Body of pancreas (tissue), 4 donors: Measurements from ENCODE around the gene TXNDC5. TPM values are rescaled to one million over a fixed set of nuclear protein-coding genes. Genes with fewer than 3 reads are reported as not detected.

ENCODE experiments used
- ATAC-seq: fragments of 150-250 bp; one replicate; pipeline ENCODE4 v1.9.1; 2016
- DNase-seq, 4 donors: peaks; one replicate each; pipeline ENCODE4 v3.0.0-alpha.2; 2019
- H3K27ac ChIP-seq, 4 donors: fragments of 200-600 bp; sonication (generic); 1 replicate in 3 of 4; 2 replicates in 1 of 4; pipeline versions ENCODE4 v1.5.1 to v1.6.1; 2016 to 2019; ENCODE audit warnings: mild to moderate bottlenecking in 1 of 4, mixed read lengths in 1 of 4, moderate library complexity in 1 of 4
- H3K27me3 ChIP-seq, 2 donors: fragments of 200-600 bp; sonication (generic); one replicate each; pipeline ENCODE4 v1.6.0; 2016; ENCODE audit warnings: mild to moderate bottlenecking in 1 of 2
- H3K36me3 ChIP-seq, 2 donors: fragments of 200-600 bp; sonication (generic); replicated peaks in 1 of 2; 2 replicates each; pipeline ENCODE4 v1.5.1; 2016; ENCODE audit warnings: low read depth in 2 of 2; ENCODE audit not compliant: insufficient read depth in 1 of 2
- H3K4me1 ChIP-seq: fragments of 200-600 bp; sonication (generic); one replicate; pipeline ENCODE4 v1.6.0; 2016
- H3K4me3 ChIP-seq, 2 donors: fragments of 200-600 bp; sonication (generic); 1 replicate in 1 of 2; 2 replicates in 1 of 2; pipeline ENCODE4 v1.5.1; 2016 to 2019
- H3K9me3 ChIP-seq, 3 donors: fragments of 200-600 bp; sonication (generic); 1 replicate in 2 of 3; 2 replicates in 1 of 3; pipeline ENCODE4 v1.5.1; 2016
- POLR2A ChIP-seq, 3 donors: fragments of 450-650 bp; IDR thresholded peaks; one replicate each; pipeline ENCODE4 v1.6.1; 2016; ENCODE audit warnings: antibody characterized with exemption in 3 of 3, mild to moderate bottlenecking in 2 of 3
- WGBS, 2 donors: methylation state at CpG; one replicate each; pipeline ENCODE4 v1.1.5; 2017; 5-methylcytosine and 5-hydroxymethylcytosine counted together
- intact Hi-C: fragments of 100-400 bp; cut with DNase I; formaldehyde crosslinking; loops from one replicate; pipeline ENCODE4 v1.15.1; 2023
- total RNA-seq, 2 donors: library from RNA; depleted of rRNA; stranded (reverse); fragments of >200 nt; gene quantifications; one replicate each; pipeline ENCODE4 v1.1.0, GENCODE V29; 2016
- TF ChIP-seq, protein P1 (sequence below), 7 experiments: fragments of 450-650 bp in 4 of 7; fragments of 200-600 bp in 3 of 7; sonication (generic) in 3 of 7; IDR thresholded peaks; one replicate each; pipeline ENCODE4 v1.5.1; 2016 to 2019; ENCODE audit warnings: antibody characterized with exemption in 7 of 7

Gene TXNDC5
- total RNA-seq, 2 donors from 2014 or later = 104 to 112 TPM

DNA sequence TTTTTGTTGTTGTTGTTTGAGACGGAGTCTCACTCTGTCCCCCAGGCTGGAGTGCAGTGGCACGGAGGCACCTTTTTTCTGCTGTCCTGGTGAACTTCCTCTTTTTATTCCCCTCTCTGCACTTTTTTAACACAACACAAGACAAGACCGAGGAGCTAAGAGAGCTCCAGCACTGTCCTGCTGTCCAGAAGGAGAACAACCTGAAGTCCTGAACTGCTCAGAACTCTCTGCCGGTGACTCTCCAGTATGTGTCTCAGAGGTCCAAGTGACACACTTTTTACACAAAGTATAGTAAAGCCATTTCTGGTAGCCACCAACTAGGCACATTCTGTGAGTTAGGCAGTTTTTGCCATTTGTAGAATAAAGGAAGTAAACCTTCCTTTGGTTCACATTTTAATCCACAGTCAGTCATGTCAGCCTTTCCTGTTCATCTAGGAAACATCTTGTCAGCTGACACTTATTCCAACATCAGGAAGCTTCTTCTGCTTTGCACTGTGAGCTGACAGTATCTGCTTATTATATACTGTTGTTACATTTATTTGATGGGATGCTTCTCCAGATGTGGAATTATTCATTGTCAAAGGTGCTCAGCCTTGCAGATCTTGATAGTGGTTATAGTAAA lies 28.1 kb upstream of the TXNDC5 start:
- no peak for ATAC-seq
- H3K4me1 ChIP-seq = no peaks in the 10 kb centered on the region
- H3K27ac ChIP-seq = no peak overlapping the region
- WGBS, 2 donors = 80 to 85% methylated on average over 4 of the region's 4 CpGs
- H3K27me3 ChIP-seq = no peaks in the 10 kb centered on the region
- H3K9me3 ChIP-seq = no peaks in the 10 kb centered on the region
- intact Hi-C loops = no loop called here
- DNase-seq = no peak
- no peak overlapping the region for H3K4me3 ChIP-seq
- H3K36me3 ChIP-seq = no peaks in the 10 kb centered on the region
- no peak for TF ChIP-seq POLR2A (IDR thresholded peaks at IDR 0.05)

DNA sequence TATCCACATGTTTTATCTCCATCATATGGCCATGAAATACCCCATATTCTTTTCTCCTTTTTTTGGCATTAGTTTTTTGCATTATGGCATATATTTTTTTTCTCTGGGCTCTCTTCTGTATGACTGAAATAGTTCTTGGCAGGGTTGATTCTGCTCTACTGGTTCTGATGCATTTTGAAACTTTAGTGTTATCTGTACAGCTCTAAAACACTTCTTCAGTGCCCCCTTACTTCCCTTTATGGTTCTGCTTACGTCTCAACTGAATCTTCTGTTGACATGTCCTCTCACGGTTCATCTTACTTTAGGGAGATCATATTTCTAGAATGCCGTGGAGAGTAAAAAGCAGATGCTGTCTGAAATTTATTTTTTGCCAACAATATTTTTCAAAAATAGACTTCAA lies 23.2 kb upstream of the TXNDC5 start:
- no peaks in the 10 kb centered on the region for H3K4me1 ChIP-seq
- 63 to 73% methylated on average over 3 of the region's 3 CpGs for WGBS, 2 donors
- TF ChIP-seq, protein P1, sequence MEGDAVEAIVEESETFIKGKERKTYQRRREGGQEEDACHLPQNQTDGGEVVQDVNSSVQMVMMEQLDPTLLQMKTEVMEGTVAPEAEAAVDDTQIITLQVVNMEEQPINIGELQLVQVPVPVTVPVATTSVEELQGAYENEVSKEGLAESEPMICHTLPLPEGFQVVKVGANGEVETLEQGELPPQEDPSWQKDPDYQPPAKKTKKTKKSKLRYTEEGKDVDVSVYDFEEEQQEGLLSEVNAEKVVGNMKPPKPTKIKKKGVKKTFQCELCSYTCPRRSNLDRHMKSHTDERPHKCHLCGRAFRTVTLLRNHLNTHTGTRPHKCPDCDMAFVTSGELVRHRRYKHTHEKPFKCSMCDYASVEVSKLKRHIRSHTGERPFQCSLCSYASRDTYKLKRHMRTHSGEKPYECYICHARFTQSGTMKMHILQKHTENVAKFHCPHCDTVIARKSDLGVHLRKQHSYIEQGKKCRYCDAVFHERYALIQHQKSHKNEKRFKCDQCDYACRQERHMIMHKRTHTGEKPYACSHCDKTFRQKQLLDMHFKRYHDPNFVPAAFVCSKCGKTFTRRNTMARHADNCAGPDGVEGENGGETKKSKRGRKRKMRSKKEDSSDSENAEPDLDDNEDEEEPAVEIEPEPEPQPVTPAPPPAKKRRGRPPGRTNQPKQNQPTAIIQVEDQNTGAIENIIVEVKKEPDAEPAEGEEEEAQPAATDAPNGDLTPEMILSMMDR (IDR thresholded peaks at IDR 0.05) = no peak
- no peak for TF ChIP-seq POLR2A (IDR thresholded peaks at IDR 0.05)
- no peak overlapping the region for H3K27ac ChIP-seq
- no peaks in the 10 kb centered on the region for H3K27me3 ChIP-seq
- H3K36me3 ChIP-seq = no peaks in the 10 kb centered on the region
- no peaks in the 10 kb centered on the region for H3K9me3 ChIP-seq
- intact Hi-C loops = no loop called here
- DNase-seq (no peak), ATAC-seq (no peak)
- no peak overlapping the region for H3K4me3 ChIP-seq

DNA sequence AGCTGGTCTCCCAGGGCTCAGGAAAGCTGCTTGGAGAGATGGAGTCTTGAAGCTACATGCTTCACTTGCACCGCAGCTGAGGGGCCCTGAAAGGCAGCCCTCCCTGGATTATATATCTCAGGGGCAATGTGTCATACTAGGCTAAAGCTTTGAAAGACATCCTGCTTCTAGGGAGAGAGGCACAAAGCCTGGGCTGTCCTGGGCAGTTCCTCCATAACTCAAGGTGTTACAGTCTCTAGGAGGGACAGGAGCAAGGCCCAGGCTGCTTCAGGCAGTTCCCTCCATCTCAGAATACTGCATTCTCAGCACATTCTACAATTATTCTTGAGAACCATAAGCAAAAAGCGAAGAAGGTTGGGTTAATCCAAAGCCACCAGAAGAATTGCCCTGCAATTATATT lies 22.0 kb upstream of the TXNDC5 start:
- no peaks in the 10 kb centered on the region for H3K36me3 ChIP-seq
- H3K9me3 ChIP-seq = no peaks in the 10 kb centered on the region
- no peak for DNase-seq
- intact Hi-C loops = no loop called here
- no peaks in the 10 kb centered on the region for H3K4me1 ChIP-seq
- H3K27me3 ChIP-seq = no peaks in the 10 kb centered on the region
- ATAC-seq = no peak
- whole genome bisulfite sequencing, 2 donors = 64 to 75% methylated on average over 2 of the region's 2 CpGs
- TF ChIP-seq POLR2A (IDR thresholded peaks at IDR 0.05) = no peak
- TF ChIP-seq, protein P1 (IDR thresholded peaks at IDR 0.05) = no peak
- no peak overlapping the region for H3K27ac ChIP-seq
- H3K4me3 ChIP-seq = no peak overlapping the region

DNA sequence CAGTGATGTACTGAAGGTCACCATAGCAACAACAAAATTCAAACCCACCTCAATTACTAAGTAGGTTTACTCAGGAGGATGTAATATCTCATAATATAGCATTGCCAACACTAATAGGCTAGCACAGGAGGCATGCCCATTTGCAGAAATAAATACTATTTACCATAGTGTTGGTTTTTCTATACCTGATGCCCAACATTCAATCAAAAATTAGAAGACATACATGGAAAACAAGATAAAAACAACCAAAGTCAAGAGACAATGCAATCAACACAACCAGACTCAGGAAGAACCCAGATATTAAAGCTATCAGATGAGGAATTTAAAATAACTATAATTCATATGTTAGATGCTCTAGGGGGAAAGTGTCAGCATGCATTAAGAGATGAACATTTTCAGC lies 14.3 kb upstream of the TXNDC5 start:
- Histone ChIP-seq H3K4me1 (no peaks in the 10 kb centered on the region), H3K27me3 (no peaks in the 10 kb centered on the region), H3K36me3 (no peaks in the 10 kb centered on the region), H3K9me3 (no peaks in the 10 kb centered on the region), H3K27ac (no peak overlapping the region), H3K4me3 (no peak overlapping the region)
- TF ChIP-seq, protein P1 (IDR thresholded peaks at IDR 0.05) = no peak
- no peak for TF ChIP-seq POLR2A (IDR thresholded peaks at IDR 0.05)
- DNase-seq (no peak), ATAC-seq (no peak)
- intact Hi-C loops = no loop called here

DNA sequence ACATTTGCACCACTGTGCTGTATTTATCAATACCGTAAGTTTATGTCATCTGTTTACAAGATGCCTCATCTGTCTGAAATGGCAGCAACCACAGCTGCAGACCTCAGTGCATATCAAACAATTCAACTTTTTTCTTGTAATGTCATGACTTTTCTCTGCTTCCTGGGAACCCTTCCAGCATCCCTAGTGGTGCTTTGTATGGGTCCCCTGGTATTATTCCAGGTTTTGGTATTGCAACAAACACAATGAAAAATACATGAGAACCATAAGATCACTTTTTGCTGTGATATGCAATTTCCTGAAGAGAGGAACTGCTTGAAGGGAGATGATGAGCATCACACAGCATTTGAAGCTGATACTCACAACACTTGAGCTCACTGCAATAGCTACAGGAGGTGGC lies 12.0 kb upstream of the TXNDC5 start:
- intact Hi-C loops = no loop called here
- no peaks in the 10 kb centered on the region for H3K4me1 ChIP-seq
- H3K36me3 ChIP-seq = no peaks in the 10 kb centered on the region
- no peak for TF ChIP-seq POLR2A (IDR thresholded peaks at IDR 0.05)
- TF ChIP-seq, protein P1 (IDR thresholded peaks at IDR 0.05) = no peak
- H3K27ac ChIP-seq = no peak overlapping the region
- 93 to 96% methylated on average over 1 of the region's 1 CpG for WGBS, 2 donors
- DNase-seq (no peak), ATAC-seq (no peak)
- no peaks in the 10 kb centered on the region for H3K27me3 ChIP-seq
- H3K4me3 ChIP-seq = peak overlapping the region in 1 of 2 donors; percentile 2
- H3K9me3 ChIP-seq = no peaks in the 10 kb centered on the region
